IPS-18a (cell line): ENCODE measurements around the gene TSPEAR.
"Not testable (repeated sequence)": the region's sequence is repeated elsewhere in the genome, so short reads cannot be mapped to it uniquely, and the experiment has no call there.

Source experiments
- H3K27ac ChIP-seq: one replicate; pipeline ENCODE4 v1.5.1; 2013; ENCODE audit warnings: low read length
- H3K27me3 ChIP-seq: one replicate; pipeline ENCODE4 v1.6.1; 2013; ENCODE audit warnings: mild to moderate bottlenecking, low read length; ENCODE audit not compliant: control insufficient read depth, insufficient read depth
- H3K36me3 ChIP-seq: one replicate; pipeline ENCODE4 v1.6.1; 2013; ENCODE audit warnings: low read depth, low read length; ENCODE audit not compliant: control insufficient read depth
- H3K4me1 ChIP-seq: one replicate; pipeline ENCODE4 v1.6.1; 2013; ENCODE audit warnings: low read depth, low read length; ENCODE audit not compliant: control insufficient read depth
- H3K4me3 ChIP-seq: one replicate; pipeline ENCODE4 v1.5.1; 2013; ENCODE audit warnings: low read length
- H3K9ac ChIP-seq: one replicate; pipeline ENCODE4 v1.6.1; 2013; ENCODE audit warnings: mild to moderate bottlenecking, low read length, moderate library complexity
- H3K9me3 ChIP-seq: one replicate; pipeline ENCODE4 v1.6.1; 2013; ENCODE audit warnings: low read depth, low read length; ENCODE audit not compliant: control insufficient read depth

TSPEAR gene

GRCh38 chr21:44613386-44614155, 97.8 kb downstream of the TSPEAR start:
- Histone ChIP-seq H3K4me3 (no peak overlapping the region), H3K27ac (no peak overlapping the region), H3K27me3 (no peaks in the 10 kb centered on the region), H3K9me3 (peaks cover 4% of the 10 kb centered on the region), H3K4me1 (no peaks in the 10 kb centered on the region), H3K36me3 (no peaks in the 10 kb centered on the region), H3K9ac (no peak overlapping the region)

GRCh38 chr21:44612669-44613229, 98.6 kb downstream of the TSPEAR start:
- no peaks in the 10 kb centered on the region for H3K36me3 ChIP-seq
- H3K4me3 ChIP-seq: no peak overlapping the region
- H3K27ac ChIP-seq: no peak overlapping the region
- H3K9me3 ChIP-seq: peaks cover 4% of the 10 kb centered on the region
- H3K9ac ChIP-seq: no peak overlapping the region
- H3K27me3 ChIP-seq: no peaks in the 10 kb centered on the region
- H3K4me1 ChIP-seq: no peaks in the 10 kb centered on the region

GRCh38 chr21:44612029-44612486, 99.3 kb downstream of the TSPEAR start, which contains the start of gene KRTAP10-8:
Gene KRTAP10-8 (plus strand): TSS chr21:44612079. CDS start chr21:44612101, 22 bp downstream.
- no peak within 1 kb of the TSS for H3K4me3 ChIP-seq
- no peaks in the 10 kb centered on the region for H3K4me1 ChIP-seq
- no peaks in the 10 kb centered on the region for H3K27me3 ChIP-seq
- no peak within 1 kb of the TSS for H3K27ac ChIP-seq
- no peak within 1 kb of the TSS for H3K9ac ChIP-seq
- H3K36me3 ChIP-seq: no peaks in the 10 kb centered on the region
- H3K9me3 ChIP-seq: peaks cover 4% of the 10 kb centered on the region

- Histone ChIP-seq H3K27me3 (no peaks in the 10 kb centered on the region), H3K27ac (no peak overlapping the region), H3K9me3 (peaks cover 4% of the 10 kb centered on the region), H3K4me3 (no peak overlapping the region), H3K36me3 (no peaks in the 10 kb centered on the region), H3K4me1 (no peaks in the 10 kb centered on the region), H3K9ac (no peak overlapping the region)
Measured at GRCh38 chr21:44611551-44611950, 99.8 kb downstream of the TSPEAR start.

- H3K4me1 ChIP-seq, H3K36me3 ChIP-seq, H3K27ac ChIP-seq, H3K4me3 ChIP-seq, H3K9ac ChIP-seq, H3K9me3 ChIP-seq, H3K27me3 ChIP-seq: not testable (repeated sequence)
Measured at GRCh38 chr21:44610157-44610843, 101.1 kb downstream of the TSPEAR start.

- Histone ChIP-seq H3K27me3 (no peaks in the 10 kb centered on the region), H3K9me3 (peaks cover 4% of the 10 kb centered on the region), H3K9ac (no peak overlapping the region), H3K36me3 (no peaks in the 10 kb centered on the region), H3K4me3 (no peak overlapping the region), H3K27ac (no peak overlapping the region), H3K4me1 (no peaks in the 10 kb centered on the region)
Measured at GRCh38 chr21:44609193-44609592, 102.2 kb downstream of the TSPEAR start.

- H3K27ac ChIP-seq: no peak overlapping the region
- H3K9ac ChIP-seq: no peak overlapping the region
- no peaks in the 10 kb centered on the region for H3K4me1 ChIP-seq
- no peaks in the 10 kb centered on the region for H3K27me3 ChIP-seq
- H3K36me3 ChIP-seq: no peaks in the 10 kb centered on the region
- H3K4me3 ChIP-seq: no peak overlapping the region
- H3K9me3 ChIP-seq: peaks cover 2% of the 10 kb centered on the region
Measured at GRCh38 chr21:44606495-44606894, 104.9 kb downstream of the TSPEAR start.

GRCh38 chr21:44603911-44604310, 107.5 kb downstream of the TSPEAR start:
- no peaks in the 10 kb centered on the region for H3K9me3 ChIP-seq
- H3K4me3 ChIP-seq: no peak overlapping the region
- H3K9ac ChIP-seq: no peak overlapping the region
- H3K4me1 ChIP-seq: no peaks in the 10 kb centered on the region
- no peaks in the 10 kb centered on the region for H3K27me3 ChIP-seq
- no peaks in the 10 kb centered on the region for H3K36me3 ChIP-seq
- no peak overlapping the region for H3K27ac ChIP-seq

- no peaks in the 10 kb centered on the region for H3K36me3 ChIP-seq
- H3K27me3 ChIP-seq: no peaks in the 10 kb centered on the region
- peaks cover 3% of the 10 kb centered on the region for H3K4me1 ChIP-seq
- no peak overlapping the region for H3K27ac ChIP-seq
- no peak overlapping the region for H3K4me3 ChIP-seq
- no peaks in the 10 kb centered on the region for H3K9me3 ChIP-seq
- no peak overlapping the region for H3K9ac ChIP-seq
Measured at GRCh38 chr21:44603109-44603875, 108.1 kb downstream of the TSPEAR start.

GRCh38 chr21:44602463-44602850, 108.9 kb downstream of the TSPEAR start:
- H3K4me1 ChIP-seq: peaks cover 8% of the 10 kb centered on the region
- H3K9me3 ChIP-seq: no peaks in the 10 kb centered on the region
- no peaks in the 10 kb centered on the region for H3K36me3 ChIP-seq
- no peak overlapping the region for H3K27ac ChIP-seq
- no peak overlapping the region for H3K4me3 ChIP-seq
- no peak overlapping the region for H3K9ac ChIP-seq
- H3K27me3 ChIP-seq: no peaks in the 10 kb centered on the region
